H9 (cell line): ENCODE measurements around the gene NOMO2. TPM values are rescaled to one million over a fixed set of nuclear protein-coding genes. Genes with fewer than 3 reads are reported as not detected.
"Not testable (repeated sequence)": the region's sequence is repeated elsewhere in the genome, so short reads cannot be mapped to it uniquely, and the experiment has no call there.

Source experiments
- DNase-seq: peaks from one replicate; pipeline ENCODE4 v3.0.0-alpha.2; 2017
- H2AFZ ChIP-seq: one replicate; pipeline ENCODE4 v1.6.1; 2013; ENCODE audit warnings: mild to moderate bottlenecking, low read length, control low read depth, moderate library complexity
- H2AK5ac ChIP-seq: 2 replicates; pipeline ENCODE4 v1.6.1; 2013; ENCODE audit warnings: low read length, control low read depth, mixed read lengths; ENCODE audit not compliant: insufficient read length
- H2BK120ac ChIP-seq: one replicate; pipeline ENCODE4 v1.6.1; 2013; ENCODE audit warnings: low read depth, mild to moderate bottlenecking, low read length, control low read depth, inconsistent platforms; ENCODE audit not compliant: poor library complexity, severe bottlenecking
- H2BK12ac ChIP-seq: 2 replicates; pipeline ENCODE4 v1.6.1; 2013; ENCODE audit warnings: low read length, control low read depth, mixed read lengths, low read depth; ENCODE audit not compliant: insufficient read length
- H2BK15ac ChIP-seq: 2 replicates; pipeline ENCODE4 v1.6.1; 2013; ENCODE audit warnings: low read depth, low read length, control low read depth
- H2BK20ac ChIP-seq: one replicate; pipeline ENCODE4 v1.6.1; 2013; ENCODE audit warnings: low read depth, mild to moderate bottlenecking, low read length, control low read depth, inconsistent platforms; ENCODE audit not compliant: poor library complexity, severe bottlenecking
- H2BK5ac ChIP-seq: 2 replicates; pipeline ENCODE4 v1.6.1; 2013; ENCODE audit warnings: low read length, control low read depth, mixed read lengths; ENCODE audit not compliant: insufficient read length
- H3K14ac ChIP-seq: 2 replicates; pipeline ENCODE4 v1.6.1; 2013; ENCODE audit warnings: low read length, control low read depth; ENCODE audit not compliant: insufficient read depth
- H3K18ac ChIP-seq: 2 replicates; pipeline ENCODE4 v1.6.1; 2013; ENCODE audit warnings: low read depth, mild to moderate bottlenecking, mixed read lengths, low read length, control low read depth; ENCODE audit not compliant: insufficient read length
- H3K23ac ChIP-seq: 2 replicates; pipeline ENCODE4 v1.6.1; 2013; ENCODE audit warnings: low read length, control low read depth, mixed read lengths, low read depth; ENCODE audit not compliant: insufficient read length
- H3K23me2 ChIP-seq: 2 replicates; pipeline ENCODE4 v1.6.1; 2013; ENCODE audit warnings: low read depth, mild to moderate bottlenecking, mixed read lengths, low read length, control low read depth; ENCODE audit not compliant: insufficient read length, poor library complexity, severe bottlenecking
- H3K27ac ChIP-seq: 2 replicates; pipeline ENCODE4 v1.5.1; 2013; ENCODE audit warnings: low read length, control low read depth, mixed read lengths, low read depth; ENCODE audit not compliant: insufficient read length
- H3K27me3 ChIP-seq: 2 replicates; pipeline ENCODE4 v1.6.1; 2013; ENCODE audit warnings: low read length, control low read depth, inconsistent platforms; ENCODE audit not compliant: insufficient read depth
- H3K4ac ChIP-seq: 2 replicates; pipeline ENCODE4 v1.6.1; 2013; ENCODE audit warnings: low read depth, mild to moderate bottlenecking, control low read depth, inconsistent platforms, low read length, moderate library complexity
- H3K4me1 ChIP-seq: 2 replicates; pipeline ENCODE4 v1.6.1; 2013; ENCODE audit warnings: low read length, control low read depth, inconsistent platforms; ENCODE audit not compliant: insufficient read depth
- H3K4me2 ChIP-seq: 2 replicates; pipeline ENCODE4 v1.6.1; 2013; ENCODE audit warnings: low read length, control low read depth, mixed read lengths; ENCODE audit not compliant: insufficient read length, insufficient read depth
- H3K56ac ChIP-seq: 2 replicates; pipeline ENCODE4 v1.6.1; 2013; ENCODE audit warnings: low read depth, mild to moderate bottlenecking, mixed read lengths, low read length, control low read depth; ENCODE audit not compliant: insufficient read length
- H3K79me1 ChIP-seq: 2 replicates; pipeline ENCODE4 v1.6.1; 2013; ENCODE audit warnings: low read depth, mild to moderate bottlenecking, moderate library complexity, low read length, control low read depth, inconsistent platforms; ENCODE audit not compliant: insufficient read depth, poor library complexity, severe bottlenecking
- H3K79me2 ChIP-seq: 2 replicates; pipeline ENCODE4 v1.6.1; 2013; ENCODE audit warnings: low read length, control low read depth, inconsistent platforms; ENCODE audit not compliant: insufficient read depth
- H3K9ac ChIP-seq: 2 replicates; pipeline ENCODE4 v1.6.1; 2013; ENCODE audit warnings: low read length, control low read depth, mixed read lengths; ENCODE audit not compliant: insufficient read length; ENCODE audit errors: extremely low read depth
- H3K9me3 ChIP-seq: one replicate; pipeline ENCODE4 v1.6.1; 2013; ENCODE audit warnings: low read depth, low read length, inconsistent platforms; ENCODE audit not compliant: control insufficient read depth
- H3T11ph ChIP-seq: one replicate; pipeline ENCODE4 v1.6.1; 2013; ENCODE audit warnings: mild to moderate bottlenecking, low read length, control low read depth, inconsistent platforms
- H4K20me1 ChIP-seq: one replicate; pipeline ENCODE4 v1.6.1; 2013; ENCODE audit not compliant: control insufficient read depth, insufficient read length, insufficient read depth
- H4K5ac ChIP-seq: 2 replicates; pipeline ENCODE4 v1.6.1; 2013; ENCODE audit warnings: low read depth, mild to moderate bottlenecking, mixed read lengths, low read length, control low read depth; ENCODE audit not compliant: insufficient read length
- H4K8ac ChIP-seq: replicated peaks from 2 replicates; pipeline ENCODE4 v1.6.1; 2013; ENCODE audit warnings: low read length, control low read depth, mixed read lengths, low read depth; ENCODE audit not compliant: insufficient read length
- H4K91ac ChIP-seq: 2 replicates; pipeline ENCODE4 v1.6.1; 2013; ENCODE audit warnings: low read depth, mild to moderate bottlenecking, moderate library complexity, mixed read lengths, low read length, control low read depth; ENCODE audit not compliant: insufficient read length
- H3K27ac Mint-ChIP-seq, 3 experiments: 2 replicates in 2 of 3; 3 replicates in 1 of 3; pipeline ENCODE4 v1.8.0; 2020 to 2021; ENCODE audit warnings: mixed read lengths in 3 of 3, mild to moderate bottlenecking in 1 of 3, moderate library complexity in 1 of 3
- H3K27me3 Mint-ChIP-seq: 2 replicates; pipeline ENCODE4 v1.8.0; 2021; ENCODE audit warnings: low read depth, mild to moderate bottlenecking, moderate library complexity, mixed read lengths
- H3K36me3 Mint-ChIP-seq, 3 experiments: 2 replicates in 2 of 3; 3 replicates in 1 of 3; pipeline ENCODE4 v1.8.0; 2020 to 2021; ENCODE audit warnings: low read depth in 3 of 3, mixed read lengths in 3 of 3; ENCODE audit not compliant: insufficient read depth in 1 of 3
- H3K4me1 Mint-ChIP-seq, 2 experiments: 2 replicates each; pipeline ENCODE4 v1.8.0; 2020; ENCODE audit warnings: mixed read lengths in 2 of 2
- H3K4me3 Mint-ChIP-seq, 2 experiments: 2 replicates in 1 of 2; 3 replicates in 1 of 2; pipeline ENCODE4 v1.8.0; 2020 to 2021; ENCODE audit warnings: mild to moderate bottlenecking in 2 of 2, mixed read lengths in 2 of 2, moderate library complexity in 1 of 2
- H3K9me3 Mint-ChIP-seq, 2 experiments: 2 replicates in 1 of 2; 3 replicates in 1 of 2; pipeline ENCODE4 v1.8.0; 2020; ENCODE audit warnings: mild to moderate bottlenecking in 2 of 2, mixed read lengths in 2 of 2, moderate library complexity in 1 of 2
- WGBS: extraction: QIAGEN DNeasy Blood & Tissue Kit; methylation state at CpG from one replicate; pipeline ENCODE4 v1.1.7; 2013; ENCODE audit warnings: missing lambda C conversion rate, low lambda C conversion rate, mixed read lengths; ENCODE audit not compliant: insufficient read length; ENCODE audit errors: extremely low coverage; 5-methylcytosine and 5-hydroxymethylcytosine counted together
- total RNA-seq: library from RNA; stranded (reverse); gene quantifications from 2 replicates; pipeline ENCODE4 v1.2.1, GENCODE V29; 2021

NOMO2 gene
- total RNA-seq, 1 experiment from 2014 or later: 100 TPM

DNA sequence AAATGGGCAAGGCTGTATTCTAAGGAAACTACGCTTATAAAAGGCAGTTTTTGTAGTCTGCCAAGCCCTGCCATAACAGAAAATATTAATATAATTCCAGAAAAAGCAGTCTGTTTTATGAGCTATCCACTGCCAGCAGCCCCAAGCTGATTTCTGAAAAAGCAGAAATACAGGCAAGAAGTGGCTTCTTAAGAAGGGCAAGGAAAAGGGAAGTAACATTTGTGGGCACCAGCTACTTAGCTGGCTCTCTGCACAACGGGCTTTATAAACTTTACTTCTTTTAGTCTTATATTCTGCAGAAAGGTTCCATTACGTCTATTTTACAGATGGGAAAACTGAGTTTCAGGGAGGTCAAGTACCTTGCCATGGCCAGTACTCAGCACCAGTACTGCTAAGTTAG lies 31.6 kb downstream of the NOMO2 start:
- H3K27me3 ChIP-seq, H3K4ac ChIP-seq, H2BK20ac ChIP-seq, H4K91ac ChIP-seq, H4K8ac ChIP-seq, H3K9ac ChIP-seq, H3K4me3 Mint-ChIP-seq, H3K9me3 ChIP-seq, H2AFZ ChIP-seq, DNase-seq, H3K27ac ChIP-seq, H3K79me1 ChIP-seq, H2BK12ac ChIP-seq, H2BK15ac ChIP-seq, H3K9me3 Mint-ChIP-seq, H3T11ph ChIP-seq, H2BK5ac ChIP-seq, H3K18ac ChIP-seq, H3K23me2 ChIP-seq, H3K27me3 Mint-ChIP-seq, H4K20me1 ChIP-seq, H3K4me1 ChIP-seq, H3K14ac ChIP-seq, H3K79me2 ChIP-seq, H4K5ac ChIP-seq, H2BK120ac ChIP-seq, H2AK5ac ChIP-seq, H3K4me1 Mint-ChIP-seq, H3K56ac ChIP-seq, H3K23ac ChIP-seq, H3K27ac Mint-ChIP-seq, H3K4me2 ChIP-seq: not testable (repeated sequence)
- peaks cover 7 to 19% (median 12%) of the 10 kb centered on the region in 3 experiments for H3K36me3 Mint-ChIP-seq
- no CpG with 5 or more reads among the region's 3 CpGs for WGBS

DNA sequence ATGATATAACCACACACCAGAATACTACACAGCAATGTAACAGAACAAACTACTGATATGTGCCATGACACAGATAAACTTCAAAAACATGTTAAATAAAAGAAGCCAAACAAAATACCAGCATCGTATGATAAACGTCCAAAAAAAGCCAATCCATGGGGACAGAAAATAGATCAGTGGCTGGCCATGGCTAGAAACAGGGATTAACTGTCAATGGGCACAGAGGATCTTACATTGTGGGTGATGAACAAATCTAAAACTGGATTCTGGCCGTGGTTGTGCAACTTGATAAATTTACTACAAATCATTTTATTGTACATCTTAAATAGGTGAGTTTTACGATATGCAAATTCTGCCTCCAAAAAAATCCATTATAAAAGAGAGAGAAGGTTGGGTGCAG lies 35.4 kb downstream of the NOMO2 start:
- not testable (repeated sequence) for H3K9me3 ChIP-seq, H3K79me1 ChIP-seq, H2AK5ac ChIP-seq, H3K18ac ChIP-seq, H3K23ac ChIP-seq, H3K4me2 ChIP-seq, H3K27ac ChIP-seq, H2BK15ac ChIP-seq, H3K23me2 ChIP-seq, H3K4me3 Mint-ChIP-seq, H4K91ac ChIP-seq, H3K56ac ChIP-seq, H3K27me3 Mint-ChIP-seq, H2BK5ac ChIP-seq, H3K9me3 Mint-ChIP-seq, H3K4me1 ChIP-seq, H3K4me1 Mint-ChIP-seq, H3K4ac ChIP-seq, H3K27me3 ChIP-seq, H3K27ac Mint-ChIP-seq, H4K5ac ChIP-seq, H2BK120ac ChIP-seq, H3T11ph ChIP-seq, H4K20me1 ChIP-seq, H4K8ac ChIP-seq, H2BK12ac ChIP-seq, H3K14ac ChIP-seq, H3K79me2 ChIP-seq, DNase-seq, H3K9ac ChIP-seq, H2AFZ ChIP-seq, H2BK20ac ChIP-seq
- peaks cover 7 to 14% (median 12%) of the 10 kb centered on the region in 3 experiments for H3K36me3 Mint-ChIP-seq
- WGBS: no CpG with 5 or more reads among the region's 4 CpGs
